Muscle of back (tissue), 10 donors: ENCODE data around the gene CPB2. TPM values are rescaled to one million over a fixed set of nuclear protein-coding genes. Genes with fewer than 3 reads are reported as not detected.

Experiments used
- polyA plus RNA-seq, 10 donors: library from polyadenylated mRNA; unstranded; fragments of 120-200 nt; gene quantifications; one replicate each; pipeline ENCODE4 v1.2.1, GENCODE V29; 2013; ENCODE audit not compliant: insufficient read length in 10 of 10

The CPB2 gene
- polyA plus RNA-seq, 10 donors: 0.10 to 0.21 (median 0.14) TPM; not detected in 7

Other genes starting within 250 kb of the CPB2 start
- gene ZC3H13, start 52.3 kb downstream of the CPB2 start, polyA plus RNA-seq: 10 to 100 TPM; 32.8 to 45.1 (median 37.6) TPM
- 10 to 100 TPM in 8 of 10 donors, 1 to 10 TPM in 2; 7.2 to 34.3 (median 12.9) TPM for gene LCP1, start 77.1 kb upstream of the CPB2 start, polyA plus RNA-seq
- gene LRRC63, start 106.9 kb upstream of the CPB2 start, polyA plus RNA-seq: under 1 TPM in 5 of 10 donors, not detected in 5; 0.11 to 0.25 (median 0.14) TPM